HG03457 (cell line): ENCODE results near the gene DPM3.
"Not testable (repeated sequence)": the region's sequence is repeated elsewhere in the genome, so short reads cannot be mapped to it uniquely, and the experiment has no call there.

Source experiments
- ATAC-seq: cut with Tn5 transposase; IDR thresholded peaks from one replicate; pipeline ENCODE4 v1.9.1; 2021; ENCODE audit warnings: moderate number of reproducible peaks; ENCODE audit not compliant: unreplicated experiment

Gene DPM3

GRCh38 chr1:155175927-155176371 is 35.6 kb upstream of the DPM3 start:
- no peak for ATAC-seq

DNA sequence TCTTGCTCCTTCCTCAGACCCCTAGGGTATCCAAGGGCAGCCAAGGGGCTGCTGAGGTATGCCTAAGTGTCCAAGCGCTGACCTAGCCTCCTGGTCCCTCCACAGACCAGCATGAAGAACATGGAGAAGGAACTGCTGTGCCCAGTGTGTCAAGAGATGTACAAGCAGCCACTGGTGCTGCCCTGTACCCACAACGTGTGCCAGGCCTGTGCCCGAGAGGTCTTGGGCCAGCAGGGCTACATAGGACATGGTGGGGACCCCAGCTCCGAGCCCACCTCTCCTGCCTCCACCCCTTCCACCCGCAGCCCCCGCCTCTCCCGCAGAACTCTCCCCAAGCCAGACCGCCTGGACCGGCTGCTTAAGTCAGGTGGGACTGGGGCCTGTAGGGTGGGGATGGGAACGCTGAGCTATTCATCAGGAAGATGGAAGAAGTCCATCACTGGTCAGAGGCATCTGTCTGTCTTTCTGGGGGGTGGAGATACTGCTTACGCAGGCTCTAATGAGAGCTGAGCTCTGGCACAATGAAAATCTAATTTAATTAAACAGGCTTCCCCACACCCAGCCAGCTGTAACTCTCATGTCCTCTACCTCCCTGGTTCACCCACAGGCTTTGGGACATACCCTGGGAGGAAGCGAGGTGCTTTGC is 35.1 kb upstream of the DPM3 start:
- ATAC-seq, result no peak

DNA sequence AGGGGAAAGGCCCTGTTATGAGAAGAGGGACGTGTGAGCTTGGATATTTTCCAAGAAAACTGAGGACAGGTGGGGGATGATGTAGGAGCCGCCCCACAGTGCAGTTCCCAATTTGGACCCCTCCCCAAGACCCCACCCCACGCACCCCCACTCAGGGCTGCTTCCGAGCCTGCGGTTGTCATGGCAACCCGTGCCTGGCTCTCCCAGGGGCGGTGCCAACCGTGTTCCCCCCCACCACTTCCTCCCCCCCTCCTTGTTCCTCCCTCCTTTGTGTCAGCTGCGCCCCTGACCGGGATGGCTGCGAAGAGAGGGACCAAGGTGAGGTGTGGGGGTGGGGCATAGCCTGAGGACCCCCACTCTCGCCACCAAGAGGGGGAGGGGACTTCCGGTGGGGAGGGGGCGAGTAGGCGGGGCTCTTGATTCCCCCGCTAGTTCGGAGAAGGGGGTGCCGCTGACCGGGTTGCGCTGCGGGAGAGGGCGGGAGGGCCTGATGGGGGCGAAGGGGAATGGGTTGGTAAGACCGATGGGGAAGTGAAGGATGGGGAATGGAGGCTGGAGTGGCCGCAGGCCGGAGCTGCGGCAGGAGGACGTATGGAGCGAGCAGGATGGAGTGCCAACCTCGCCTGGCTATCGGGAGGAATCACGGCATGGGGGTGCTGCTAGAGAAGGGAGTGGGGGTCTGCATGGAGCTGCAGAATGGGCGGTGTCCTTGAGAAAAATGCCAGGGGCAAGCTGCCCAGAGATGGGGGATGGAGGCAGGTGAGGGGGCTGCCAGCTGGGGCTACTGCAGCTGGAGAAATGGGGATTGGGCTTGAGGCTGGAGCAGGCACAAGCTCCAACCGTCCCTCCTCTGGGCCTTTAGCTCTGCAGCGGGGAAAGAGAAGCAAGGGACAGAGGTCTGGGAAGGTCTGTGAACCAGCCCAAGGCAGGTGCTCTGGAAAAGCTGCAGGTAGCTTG is 34.3 kb upstream of the DPM3 start:
- ATAC-seq, result no peak

DNA sequence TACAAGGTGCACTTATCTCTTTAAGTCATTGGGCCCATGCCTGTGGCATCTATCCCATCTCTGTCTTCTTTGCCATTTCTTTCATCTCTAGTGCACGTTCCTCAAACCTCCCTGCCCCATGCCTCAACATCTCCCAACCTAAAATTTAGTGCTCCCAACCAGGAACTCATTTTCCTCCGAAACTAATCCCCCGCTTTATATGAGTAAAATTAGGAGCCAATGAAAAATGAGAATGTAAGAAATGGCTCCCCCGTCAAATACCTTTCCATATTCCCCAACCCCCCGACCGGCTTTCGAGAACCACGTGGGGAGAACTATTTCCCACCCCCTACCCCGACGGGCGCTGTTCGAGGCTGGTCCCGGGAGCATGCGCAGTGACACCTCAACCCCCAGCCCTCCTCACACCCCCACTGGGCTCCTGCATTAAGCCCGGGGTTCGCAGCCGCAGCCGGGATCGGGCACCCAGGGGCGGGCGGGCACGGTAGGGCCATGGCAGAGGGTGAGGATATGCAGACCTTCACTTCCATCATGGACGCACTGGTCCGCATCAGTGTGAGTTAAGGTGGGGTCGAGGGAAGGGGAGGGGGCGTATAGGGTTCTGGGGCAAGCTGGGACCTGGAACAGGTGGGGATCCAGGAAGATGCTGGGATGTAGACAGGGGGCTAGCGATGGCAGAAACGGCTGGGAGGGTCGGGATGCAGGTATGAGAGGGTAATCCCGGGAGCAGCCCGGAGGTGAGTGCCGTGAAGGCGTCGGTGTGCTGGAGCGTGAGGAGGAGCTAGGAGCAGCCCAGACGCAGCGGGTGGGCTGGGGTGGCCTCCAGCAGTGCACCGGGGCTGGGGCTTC is 33.4 kb upstream of the DPM3 start, which contains the start of gene TRIM46:
Gene TRIM46 (plus strand): TSS at position 372 of the 846 bp plus-strand sequence. CDS start 118 bp downstream, at position 490.
- ATAC-seq, result no peak

DNA sequence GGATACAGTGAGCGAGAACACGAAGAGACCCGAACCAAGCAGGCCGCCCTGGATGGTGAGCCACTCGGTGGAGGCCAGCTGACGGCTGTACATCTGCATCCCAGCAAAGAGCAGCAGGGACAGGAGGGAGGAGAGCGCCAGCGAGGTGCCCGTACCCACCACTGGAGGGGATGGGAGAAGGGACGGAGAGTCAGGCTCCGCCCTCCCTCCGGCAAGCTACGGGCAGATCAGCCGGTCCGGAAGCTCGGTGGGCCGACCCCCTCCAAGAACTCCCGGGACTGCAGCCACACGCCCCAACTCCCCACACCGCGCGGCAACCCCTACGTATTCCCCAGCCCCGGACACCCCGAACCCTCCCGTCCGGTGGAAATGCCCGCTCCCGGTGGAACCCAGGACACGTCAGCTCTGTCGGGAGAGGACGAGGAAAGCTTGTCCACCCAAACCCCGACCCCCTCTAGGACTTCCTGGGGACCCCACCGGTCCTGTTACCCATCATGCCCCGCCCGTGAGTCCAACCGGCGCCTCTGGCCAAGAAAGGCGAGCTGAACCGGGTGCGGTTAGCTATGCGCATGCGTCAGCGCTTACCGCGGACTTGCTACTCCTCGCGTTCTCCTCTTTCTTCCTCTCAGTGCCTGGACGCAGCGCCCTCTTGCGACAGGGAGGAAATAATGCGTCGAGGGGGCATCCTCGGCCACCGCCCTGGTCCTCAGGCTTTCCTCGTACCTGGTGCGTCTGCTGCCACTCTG is 32.6 kb upstream of the DPM3 start, which contains the start of gene KRTCAP2:
Gene KRTCAP2 (minus strand): TSS at position 573 of the 746 bp plus-strand sequence. CDS start 80 bp downstream, at position 493.
- ATAC-seq, result peak; percentile 53

DNA sequence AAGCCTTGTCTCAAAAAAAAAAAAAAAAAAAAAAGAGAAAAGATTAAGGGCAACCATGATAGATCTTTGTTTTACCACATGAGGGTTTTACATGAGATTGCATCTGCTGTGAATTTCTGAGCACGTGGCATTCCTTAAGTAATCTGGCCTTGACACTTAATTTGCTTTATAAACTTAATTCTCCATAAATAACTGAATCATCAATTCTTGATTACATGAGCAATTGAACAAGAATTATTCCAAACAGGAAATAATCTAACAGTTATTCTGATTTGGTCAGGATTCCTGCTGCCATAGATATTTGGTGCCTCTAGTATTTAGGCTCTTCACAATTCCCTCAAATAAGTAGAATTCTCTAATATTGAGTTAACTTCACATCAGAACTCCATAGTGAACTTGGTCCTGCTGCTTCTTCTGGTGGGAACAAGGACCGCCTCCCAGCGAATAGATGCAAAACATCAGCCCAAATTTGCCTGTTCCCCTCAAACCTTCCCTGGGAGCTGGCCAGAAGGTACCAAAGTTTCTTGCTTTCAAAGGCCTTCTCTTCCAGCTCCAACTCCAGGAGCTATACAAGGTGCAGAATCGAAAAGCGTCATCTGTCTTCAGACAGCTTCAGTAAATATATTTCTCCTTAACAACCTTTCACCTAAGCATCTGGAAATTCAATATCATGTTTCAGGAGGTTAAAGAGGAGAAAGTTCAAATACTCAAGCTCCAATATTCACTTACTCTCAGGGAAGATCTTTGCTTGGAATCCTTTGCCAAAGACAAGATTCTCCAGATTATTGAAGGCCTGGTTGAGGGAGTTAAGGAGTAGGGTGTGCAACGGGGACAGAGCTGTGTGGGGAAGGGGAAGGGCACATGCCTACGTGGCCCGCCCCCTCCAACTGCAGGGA is 31.8 kb upstream of the DPM3 start:
- no peak for ATAC-seq

DNA sequence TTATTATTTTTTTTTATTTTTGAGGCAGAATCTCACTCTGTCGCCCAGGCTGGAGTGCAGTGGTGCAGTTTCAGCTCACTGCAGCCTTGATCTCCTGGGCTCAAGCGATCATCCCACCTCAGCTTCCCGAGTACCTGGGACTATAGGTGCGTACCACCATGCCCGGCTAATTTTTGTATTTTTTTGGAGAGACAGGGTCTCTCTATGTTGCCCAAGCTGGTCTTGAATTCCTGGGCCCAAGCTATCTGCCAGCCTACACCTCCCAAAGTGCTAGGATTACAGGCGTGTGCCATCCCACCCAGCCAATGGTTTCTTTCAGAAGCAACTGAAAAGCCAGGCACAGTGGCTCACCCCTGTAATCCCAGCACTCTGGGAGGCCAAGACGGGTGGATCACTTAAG is 30.5 kb upstream of the DPM3 start:
- ATAC-seq, result no peak

DNA sequence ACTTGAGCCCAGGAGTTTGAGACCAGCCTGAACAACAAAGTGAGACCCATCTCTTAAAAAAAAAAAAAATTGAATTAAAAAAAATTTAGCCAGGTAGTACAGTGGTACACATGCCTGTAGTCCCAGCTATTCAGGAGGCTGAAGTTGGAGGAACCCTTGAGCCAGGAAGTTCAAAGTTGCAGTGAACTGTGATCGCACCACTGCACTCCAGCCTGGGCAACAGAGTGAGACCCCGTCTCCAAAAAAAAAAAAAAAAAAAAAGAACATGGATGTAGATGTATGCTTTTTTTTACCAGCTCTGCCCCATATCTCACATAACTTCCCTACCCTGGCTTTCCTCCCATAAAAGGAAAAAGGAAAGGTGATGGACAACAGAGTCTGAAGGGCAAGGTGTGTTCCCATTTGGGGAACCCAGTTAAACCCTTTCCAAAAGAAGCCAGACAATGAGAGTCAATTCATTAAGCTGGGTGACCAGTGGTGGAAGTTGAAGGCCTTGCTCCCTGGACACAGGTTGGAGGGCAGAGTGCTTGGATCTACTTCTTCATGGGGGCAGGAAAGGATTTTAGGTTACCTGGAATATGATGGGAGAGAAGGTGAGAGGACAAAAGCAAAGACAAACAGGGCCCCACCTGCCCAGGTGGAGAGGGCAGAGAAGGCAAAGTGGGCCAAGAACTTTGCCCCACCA is 29.9 kb upstream of the DPM3 start:
- ATAC-seq, result no peak

- ATAC-seq, result no peak
Measured at GRCh38 chr1:155169541-155169940, 29.2 kb upstream of the DPM3 start.

- no peak for ATAC-seq
Measured at GRCh38 chr1:155168456-155169210, 28.3 kb upstream of the DPM3 start.

GRCh38 chr1:155168105-155168445 is 27.7 kb upstream of the DPM3 start:
- not testable (repeated sequence) for ATAC-seq

GRCh38 chr1:155167166-155168104 is 27.1 kb upstream of the DPM3 start:
- ATAC-seq, result no peak

DNA sequence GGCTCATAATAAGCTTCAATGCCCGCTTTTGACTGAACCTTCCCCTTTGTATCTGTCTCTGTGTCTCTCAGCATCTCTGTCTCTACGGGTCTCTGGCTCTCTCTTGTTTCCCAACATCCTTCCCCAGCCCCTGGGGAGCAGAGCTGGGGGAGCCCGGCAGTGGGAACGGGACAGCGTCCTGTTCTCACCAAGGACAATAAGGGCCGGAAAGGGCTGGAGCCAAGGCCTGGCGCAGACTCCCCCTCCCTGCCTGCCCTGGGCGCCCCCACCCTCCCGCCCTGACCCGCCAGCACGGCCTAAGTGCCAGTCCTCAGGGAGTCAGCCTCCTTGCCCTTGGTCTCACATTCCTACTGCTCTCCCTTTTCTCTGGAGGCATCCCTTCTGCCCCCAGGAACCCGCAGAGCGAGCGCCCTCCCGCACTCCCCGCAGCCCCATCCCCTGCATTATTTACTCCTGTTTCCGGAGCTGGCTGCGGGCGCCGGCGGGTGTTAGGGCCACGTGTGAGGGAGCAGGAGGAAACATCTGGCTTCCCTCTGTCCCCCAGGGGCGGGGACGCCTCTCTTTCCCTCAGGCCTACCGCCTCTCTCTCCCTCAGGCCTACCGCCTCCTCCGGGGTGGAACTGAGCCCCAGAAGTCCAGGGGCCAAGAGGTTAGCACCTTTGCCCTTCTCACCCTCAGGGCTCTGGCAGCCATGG is 26.3 kb upstream of the DPM3 start:
- ATAC-seq, result no peak

DNA sequence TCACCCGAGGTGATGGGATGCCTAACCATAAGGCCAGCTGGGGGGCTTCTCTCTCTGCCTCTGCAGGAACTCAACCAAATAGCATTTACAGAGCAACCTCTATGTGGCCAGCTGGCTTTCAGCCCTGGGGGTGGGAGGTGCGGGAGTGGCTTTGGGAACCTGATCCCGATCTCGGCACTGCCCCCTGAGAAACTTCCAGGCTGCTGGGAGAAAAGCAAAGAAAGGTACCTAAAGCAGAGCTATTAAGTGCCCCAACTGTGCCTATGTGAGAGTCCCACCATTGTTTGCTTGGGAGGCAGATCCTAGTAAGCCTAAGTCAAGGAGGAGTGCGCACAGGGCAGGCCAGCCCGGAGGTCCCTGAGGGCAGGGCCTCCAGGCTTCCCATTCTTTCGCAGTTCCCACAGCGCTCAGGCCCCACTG is 25.7 kb upstream of the DPM3 start:
- no peak for ATAC-seq

GRCh38 chr1:155164625-155165024 is 24.3 kb upstream of the DPM3 start:
- not testable (repeated sequence) for ATAC-seq

- ATAC-seq, result not testable (repeated sequence)
Measured at GRCh38 chr1:155163785-155164184, 23.5 kb upstream of the DPM3 start.
